Measurements from ENCODE around the gene SNX5.

Gene SNX5

GRCh38 chr20:17916433-17916891, 52.1 kb downstream of the SNX5 start:
- no peak overlapping the region for H3K4me3 ChIP-seq (ENCODE audit: low read depth, low read length)
- TF ChIP-seq CTCF (IDR thresholded peaks at IDR 0.05; ENCODE audit: borderline replicate concordance, insufficient read depth, low read depth, low read length): no peak

GRCh38 chr20:17914957-17915356, 53.6 kb downstream of the SNX5 start:
- no peak for TF ChIP-seq CTCF (IDR thresholded peaks at IDR 0.05; ENCODE audit: borderline replicate concordance, insufficient read depth, low read depth, low read length)
- H3K4me3 ChIP-seq (ENCODE audit: low read depth, low read length): no peak overlapping the region

- H3K4me3 ChIP-seq (ENCODE audit: low read depth, low read length): no peak overlapping the region
- TF ChIP-seq CTCF (IDR thresholded peaks at IDR 0.05; ENCODE audit: borderline replicate concordance, insufficient read depth, low read depth, low read length): no peak
Measured at GRCh38 chr20:17912916-17913315, 55.7 kb downstream of the SNX5 start.

- H3K4me3 ChIP-seq (ENCODE audit: low read depth, low read length): no peak overlapping the region
- TF ChIP-seq CTCF (IDR thresholded peaks at IDR 0.05; ENCODE audit: borderline replicate concordance, insufficient read depth, low read depth, low read length): no peak
Measured at GRCh38 chr20:17911927-17912326, 56.7 kb downstream of the SNX5 start.

GRCh38 chr20:17910828-17911294, 57.7 kb downstream of the SNX5 start:
- H3K4me3 ChIP-seq (ENCODE audit: low read depth, low read length): no peak overlapping the region
- no peak for TF ChIP-seq CTCF (IDR thresholded peaks at IDR 0.05; ENCODE audit: borderline replicate concordance, insufficient read depth, low read depth, low read length)

- no peak for TF ChIP-seq CTCF (IDR thresholded peaks at IDR 0.05; ENCODE audit: borderline replicate concordance, insufficient read depth, low read depth, low read length)
Measured at GRCh38 chr20:17909869-17910321, 58.7 kb downstream of the SNX5 start.

GRCh38 chr20:17905544-17905943, 63.0 kb downstream of the SNX5 start:
- no peak overlapping the region for H3K4me3 ChIP-seq (ENCODE audit: low read depth, low read length)
- TF ChIP-seq CTCF (IDR thresholded peaks at IDR 0.05; ENCODE audit: borderline replicate concordance, insufficient read depth, low read depth, low read length): no peak

More at GRCh38 chr20:17909869-17910321, 58.7 kb downstream of the SNX5 start:
- no peak overlapping the region for H3K4me3 ChIP-seq (ENCODE audit: low read depth, low read length)

All from GM12875 (cell line).